ENCODE data around the gene ENHO.
A peak's percentile ranks its signal among the peaks of the same experiment; 100 is the strongest.
"Not testable (repeated sequence)": the region's sequence is repeated elsewhere in the genome, so short reads cannot be mapped to it uniquely, and the experiment has no call there.

The ENHO gene

DNA sequence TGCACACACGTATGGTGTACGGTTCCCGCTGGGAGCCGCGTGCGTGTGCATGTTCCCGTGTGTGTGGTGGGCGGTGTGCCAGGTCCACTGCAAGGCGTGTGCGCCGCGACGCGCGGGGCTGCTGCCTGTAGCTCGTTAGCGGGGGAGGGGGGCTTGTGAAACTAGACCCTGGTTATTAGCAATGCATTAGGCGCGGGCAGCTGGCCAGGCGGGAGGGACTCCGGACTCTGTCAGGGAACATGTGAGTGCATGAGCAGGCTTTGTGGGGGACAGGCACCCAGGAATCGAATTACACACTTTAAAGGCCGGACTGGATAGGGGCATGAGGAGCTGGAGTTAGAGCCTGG is 32.2 kb upstream of the ENHO start:
- peak; percentile 23 for DNase-seq

DNA sequence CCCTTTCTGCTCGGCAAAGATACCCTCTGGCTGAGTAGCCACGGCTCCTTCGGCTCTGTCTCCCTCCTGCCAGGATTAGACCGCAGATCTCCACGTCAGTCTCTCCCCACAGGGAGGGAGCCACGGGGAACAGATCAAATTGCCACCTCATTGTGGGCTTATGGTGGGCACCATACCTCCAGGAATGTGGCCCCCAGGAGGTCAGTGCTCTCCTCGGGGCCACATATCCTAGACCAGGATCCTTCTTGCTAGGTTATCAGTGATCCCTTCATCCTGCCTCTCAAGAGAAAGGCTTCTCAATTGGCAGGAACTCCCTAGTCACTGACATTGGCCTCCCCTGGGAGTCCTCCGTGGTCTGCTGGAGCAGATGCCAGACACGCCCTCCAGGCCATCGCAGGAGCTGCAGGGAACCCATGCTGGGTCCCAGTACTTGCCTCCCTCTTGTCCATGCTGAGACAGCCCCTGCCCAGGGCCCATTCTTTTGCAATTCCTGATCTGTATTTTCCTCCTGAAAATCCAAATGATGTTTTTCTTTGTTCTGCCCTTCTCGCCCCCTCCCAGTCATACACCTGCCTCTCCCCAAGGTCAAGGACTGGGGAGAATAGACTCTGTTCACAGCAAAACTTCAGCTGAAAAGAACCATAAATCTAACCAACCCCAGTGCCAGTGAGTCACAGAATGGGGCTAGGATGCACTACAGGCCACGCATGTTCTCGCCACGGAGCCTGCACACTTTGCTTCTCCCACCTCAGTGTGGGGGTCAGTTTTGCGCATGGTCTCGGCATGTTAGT is 31.6 kb upstream of the ENHO start:
- DNase-seq, result peak; percentile 74

DNA sequence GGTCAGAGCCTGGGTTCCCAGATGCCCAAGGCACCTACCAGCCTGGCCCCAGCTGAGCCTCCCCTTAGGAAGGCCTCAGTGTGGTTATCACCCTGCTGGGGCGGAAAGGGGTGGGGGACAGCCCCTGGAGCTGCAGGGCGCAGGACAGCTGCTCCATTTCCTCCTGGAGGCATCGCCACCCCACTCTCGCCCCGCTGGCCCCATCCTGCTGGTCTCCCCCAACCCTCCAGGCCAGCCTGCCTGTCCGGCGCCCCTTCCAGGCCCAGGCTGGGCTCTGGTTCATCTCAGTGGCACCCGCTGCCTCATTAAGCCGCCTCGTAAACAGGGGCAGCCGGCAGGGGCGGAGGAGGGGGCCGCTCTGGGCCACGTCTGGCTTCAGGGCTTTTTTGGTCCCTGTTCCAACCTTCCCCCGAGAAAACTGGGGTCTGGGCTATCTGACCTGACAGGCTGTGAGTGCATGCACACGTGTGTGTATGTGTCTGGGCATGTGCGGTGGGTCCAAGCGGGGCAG is 30.8 kb upstream of the ENHO start:
- DNase-seq, result no peak

DNA sequence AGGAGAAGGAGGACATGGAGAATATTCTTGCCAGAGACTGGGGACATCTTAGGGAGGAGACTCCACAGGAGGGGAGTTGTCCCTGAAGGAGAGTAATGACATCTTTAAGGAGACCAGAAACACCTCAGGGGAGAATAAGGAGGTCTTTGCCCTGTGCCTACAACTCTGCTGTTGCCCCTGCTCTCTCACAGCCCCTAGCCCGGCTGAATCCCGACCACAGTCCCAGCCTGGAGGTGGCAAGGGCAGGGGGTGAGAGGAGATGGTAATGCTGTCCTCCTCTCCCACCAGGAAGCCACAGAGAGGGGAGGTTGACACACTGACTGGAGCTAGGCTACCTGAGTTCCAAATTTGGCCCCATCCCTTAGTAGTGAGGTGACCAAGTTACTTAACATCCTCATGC is 30.2 kb upstream of the ENHO start:
- DNase-seq, result no peak

DNA sequence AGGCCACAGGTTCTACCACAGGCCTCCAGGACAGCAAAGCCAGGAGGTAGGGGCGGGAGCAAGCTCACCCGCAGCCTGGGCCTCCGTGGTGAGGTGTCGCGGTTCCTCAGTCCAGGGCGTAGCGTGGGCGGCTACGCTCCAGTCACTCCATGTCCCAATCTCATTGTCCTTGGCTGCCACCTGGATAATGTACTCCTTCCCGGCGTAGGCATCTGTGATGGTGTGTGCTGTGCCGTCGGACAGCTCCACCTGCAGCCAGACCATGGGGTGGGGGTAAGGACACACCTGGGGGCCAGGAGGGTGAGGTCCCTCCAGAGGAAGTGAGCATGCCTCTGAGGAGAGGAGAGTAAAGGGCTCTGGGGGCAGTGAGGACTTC is 29.8 kb upstream of the ENHO start:
- DNase-seq, result no peak

DNA sequence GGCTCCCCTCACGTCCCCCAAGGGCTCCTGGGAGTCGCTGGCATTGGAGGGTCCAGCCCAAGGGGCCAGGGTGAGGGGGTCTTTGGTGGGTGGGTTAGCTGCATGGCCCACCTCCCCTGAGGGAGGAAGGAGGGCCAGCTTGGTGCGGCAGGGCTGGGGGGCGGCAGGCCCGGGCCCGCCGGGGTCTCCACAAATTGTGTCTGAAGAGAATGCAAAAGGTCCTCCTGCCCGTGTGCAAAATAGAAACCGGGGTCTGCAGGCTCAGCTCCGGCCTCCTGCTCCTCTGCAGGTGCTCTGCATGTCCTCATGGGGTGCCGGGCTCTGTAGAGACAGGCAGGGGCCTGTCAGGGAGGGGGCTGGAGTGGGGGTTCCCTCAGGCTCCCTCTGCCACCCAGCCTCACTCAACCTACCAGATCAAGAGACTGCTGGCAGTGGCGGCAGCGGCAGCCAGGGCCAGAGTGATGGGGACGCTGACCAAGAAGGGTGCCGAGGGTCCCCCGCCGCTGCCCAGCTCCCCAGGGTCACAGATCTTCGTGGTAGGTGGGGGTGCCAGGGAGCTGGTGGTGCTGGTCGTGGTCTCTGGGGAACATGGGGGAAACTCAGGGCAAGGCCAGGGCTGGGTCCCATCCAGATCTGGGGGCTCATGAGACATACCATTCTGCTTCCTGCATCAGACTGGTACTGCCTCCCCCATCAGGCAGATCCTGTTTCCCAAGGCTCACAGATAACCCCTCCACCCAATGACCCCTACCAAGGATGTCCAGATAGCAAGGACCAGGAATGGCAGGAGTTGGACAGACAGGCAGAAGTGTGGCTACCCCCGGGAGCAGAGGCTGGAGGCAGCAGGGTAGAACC is 29.2 kb upstream of the ENHO start:
- no peak for DNase-seq

DNA sequence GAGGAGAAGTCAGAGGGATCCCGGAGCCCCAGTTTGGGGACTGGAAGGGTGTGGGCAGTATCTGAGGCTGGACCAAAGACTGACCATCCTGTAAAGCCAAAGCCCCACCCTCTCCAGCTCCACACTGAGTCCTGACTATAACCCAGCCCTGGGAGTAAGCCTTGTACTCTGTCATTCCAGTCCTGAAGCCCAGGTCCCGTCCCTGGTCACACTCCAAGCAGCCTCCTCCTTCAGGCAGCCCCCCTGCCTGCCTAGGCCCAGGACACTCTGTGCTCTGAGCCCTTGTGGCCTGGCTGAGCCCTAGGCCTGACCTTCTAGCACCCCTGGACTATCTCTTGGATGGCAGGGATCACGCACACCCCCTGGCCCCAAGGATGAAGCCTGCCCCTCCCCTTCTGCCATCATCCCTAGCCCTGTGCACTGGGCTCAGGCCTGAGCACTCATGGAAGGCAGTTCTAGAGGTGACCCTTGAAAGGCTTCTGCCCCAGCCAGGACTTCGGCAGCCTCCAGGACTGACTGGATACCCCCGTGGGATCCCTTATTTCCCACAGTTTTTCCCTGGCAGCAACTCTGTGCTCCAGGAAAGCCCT is 28.0 kb upstream of the ENHO start:
- no peak for DNase-seq

DNA sequence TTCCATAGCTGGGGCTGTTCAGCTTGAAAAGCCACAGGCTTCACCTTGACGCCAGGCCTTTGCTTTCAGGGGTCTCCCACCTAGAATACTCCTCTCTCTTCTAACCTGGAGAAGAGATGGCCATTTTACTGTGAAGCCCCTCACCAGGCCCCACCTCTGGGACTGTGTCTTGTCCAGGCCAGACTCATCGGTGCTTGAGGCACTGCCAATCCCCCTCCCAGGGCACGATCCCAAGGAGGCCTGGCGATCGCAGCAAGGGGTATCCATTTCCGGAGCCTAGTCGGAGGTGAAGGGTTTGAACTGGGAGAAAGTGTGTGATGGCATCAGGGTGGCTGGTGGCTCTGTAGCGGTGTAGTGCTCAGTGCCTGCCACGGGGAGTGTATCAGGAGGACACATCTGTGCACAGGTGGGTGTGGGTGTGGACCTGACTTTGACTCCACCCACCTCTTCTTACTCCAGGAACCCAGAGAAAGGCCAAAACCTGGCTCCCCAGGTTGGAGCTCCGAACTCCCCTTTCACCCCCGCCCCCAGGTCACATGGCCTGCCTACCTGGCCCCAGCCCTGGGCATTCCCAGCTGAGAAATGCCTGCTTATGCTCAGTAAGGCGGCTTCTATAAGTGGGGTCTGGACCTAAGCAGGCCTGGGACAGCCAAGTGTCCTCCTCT is 27.4 kb upstream of the ENHO start:
- DNase-seq, result no peak

DNA sequence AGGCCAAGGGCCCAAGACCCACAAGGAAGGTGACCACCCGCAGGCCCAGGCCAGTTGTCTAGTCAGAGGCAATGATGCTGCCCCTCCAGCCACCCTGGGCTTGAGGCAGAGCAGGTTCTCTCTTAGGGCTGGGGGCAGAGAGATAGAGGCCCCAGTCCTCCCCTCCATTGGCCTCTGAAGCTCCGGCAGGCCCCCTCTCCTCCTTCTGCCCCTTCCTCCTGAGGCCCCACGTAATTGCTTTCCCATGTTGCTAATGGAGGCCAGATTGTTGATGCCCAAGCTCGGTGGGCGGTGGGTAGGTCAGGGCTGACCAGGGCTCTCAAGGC is 26.6 kb upstream of the ENHO start:
- no peak for DNase-seq

DNA sequence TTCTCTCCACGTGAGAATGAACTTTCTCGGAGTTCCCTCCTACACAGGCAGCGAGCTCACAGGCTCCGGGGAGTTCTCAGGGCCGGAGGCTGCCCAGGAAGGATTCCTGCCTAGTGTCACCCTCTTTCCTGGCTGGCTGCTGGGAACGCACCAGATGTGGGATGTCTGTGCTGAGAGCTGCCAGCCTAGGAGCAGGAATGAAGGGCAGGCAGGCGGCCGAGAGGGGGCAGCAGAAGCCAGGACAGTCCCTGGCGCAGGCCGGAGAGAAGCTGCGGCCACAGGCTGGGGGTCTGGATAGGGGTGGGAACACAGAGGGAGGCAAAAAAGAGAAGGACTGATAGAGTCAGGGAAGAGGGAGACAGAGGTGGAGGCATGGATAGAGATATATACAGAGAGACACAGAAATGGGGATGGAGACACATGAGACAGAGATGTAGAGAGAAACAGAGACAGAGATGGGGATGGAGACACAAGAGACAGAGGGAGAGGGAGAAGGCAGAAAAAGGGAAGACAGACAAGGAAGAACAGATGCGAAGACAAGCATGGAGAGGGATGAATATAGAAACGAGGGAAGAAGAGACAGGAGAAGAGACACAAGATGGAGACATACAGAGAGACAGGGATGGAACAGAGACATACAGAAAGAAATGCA is 25.3 kb upstream of the ENHO start:
- peak; percentile 20 for DNase-seq

DNA sequence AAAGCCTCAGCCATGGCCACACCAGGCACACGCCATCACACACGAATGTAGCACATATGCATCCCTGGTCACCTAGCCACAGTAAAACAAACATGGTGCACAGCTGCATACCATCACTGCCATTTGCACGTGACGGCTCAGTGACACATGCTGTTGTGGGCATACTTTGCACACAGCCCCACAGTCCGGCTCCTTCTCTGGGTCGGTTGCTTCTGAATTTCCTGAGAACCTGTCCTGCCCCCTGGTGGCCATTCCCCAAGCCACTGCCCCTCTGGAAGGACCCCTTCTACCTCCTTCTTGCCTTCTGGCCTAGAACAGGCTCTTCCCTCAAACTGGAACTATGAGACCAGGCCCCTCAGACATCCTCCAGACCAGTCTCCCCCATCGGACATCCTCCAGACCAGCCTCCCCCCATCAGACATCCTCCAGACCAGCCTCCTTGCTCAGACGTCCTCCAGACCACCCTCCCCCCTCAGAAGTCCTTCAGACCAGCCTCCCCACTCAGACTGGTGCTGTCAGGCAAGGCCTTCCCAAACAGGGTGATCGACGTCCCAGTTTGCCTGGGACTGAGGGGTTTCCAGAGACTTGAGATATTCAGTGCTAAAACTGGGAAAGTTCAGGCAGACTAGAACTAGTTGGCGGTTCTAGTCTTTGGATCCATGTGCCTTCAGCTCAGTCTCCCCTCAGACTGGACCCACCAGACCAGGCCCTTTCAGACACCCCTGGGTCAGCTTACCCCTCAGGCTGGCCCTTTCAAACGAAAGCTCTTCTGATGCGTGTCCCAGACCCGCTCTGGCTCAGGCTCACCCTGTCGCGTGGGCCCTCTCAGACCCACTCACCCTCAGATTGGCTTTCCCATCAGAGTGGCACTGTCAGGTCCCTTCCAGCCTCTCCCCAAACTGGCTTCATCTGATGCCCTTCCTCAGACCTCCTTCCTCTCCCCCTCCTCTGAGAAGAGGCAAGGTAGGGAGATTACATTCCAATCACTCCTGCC is 24.3 kb upstream of the ENHO start:
- DNase-seq, result no peak

DNA sequence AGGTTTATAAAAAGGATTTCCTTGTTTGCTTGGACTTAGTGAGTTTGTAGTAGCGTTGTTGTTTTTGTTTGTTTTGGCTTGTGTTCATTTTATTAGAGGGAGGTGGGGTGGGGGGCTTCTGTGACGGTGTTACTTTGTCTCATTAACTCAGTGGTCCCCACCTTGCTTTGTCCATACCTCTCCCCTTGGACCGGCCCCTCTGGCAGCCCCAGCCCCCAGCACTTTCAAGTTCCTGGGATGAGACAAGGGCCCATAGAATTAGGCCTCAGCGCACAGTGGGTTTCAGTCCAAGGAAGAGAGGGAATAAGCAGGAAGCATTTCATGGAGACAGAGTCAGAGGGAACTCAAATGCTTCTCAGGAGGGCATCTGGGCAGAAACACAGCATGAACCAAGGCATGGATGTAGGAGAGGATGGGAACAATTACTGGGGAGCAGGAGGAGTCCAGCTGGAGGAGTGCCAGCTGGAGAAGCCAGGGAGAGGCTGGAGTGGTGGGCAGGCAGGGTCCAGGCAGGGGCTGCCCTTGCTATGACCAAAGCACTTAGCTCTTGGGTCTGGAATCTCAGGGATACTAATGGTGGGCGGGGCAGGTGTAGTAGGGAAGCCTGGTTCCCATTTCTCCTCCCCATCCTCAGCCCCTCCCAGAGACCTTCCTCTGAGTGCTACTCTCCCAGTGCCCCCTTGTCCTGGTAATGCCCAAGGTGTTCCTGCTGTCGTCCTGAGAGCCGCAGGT is 23.5 kb upstream of the ENHO start:
- DNase-seq, result no peak

DNA sequence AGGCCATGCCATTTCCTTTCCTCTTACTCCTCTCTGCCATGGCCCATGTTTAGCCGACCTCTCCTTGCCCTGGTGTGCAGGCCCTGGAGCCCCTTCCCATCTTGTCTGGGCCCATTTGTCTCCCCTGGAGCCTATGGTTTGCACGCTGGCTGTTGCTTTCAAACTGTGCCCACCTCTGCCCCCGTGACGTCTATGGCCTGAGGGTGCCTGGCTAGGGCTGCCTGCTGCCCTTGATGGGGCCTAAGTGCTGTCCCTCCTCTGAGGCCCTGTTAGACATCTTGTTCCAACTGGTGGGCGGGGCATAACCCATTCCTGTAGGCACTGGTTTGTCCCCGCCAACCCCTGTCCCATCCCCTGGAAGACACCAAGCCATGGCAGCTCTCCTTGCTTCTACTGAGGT is 22.7 kb upstream of the ENHO start:
- DNase-seq, result no peak

DNA sequence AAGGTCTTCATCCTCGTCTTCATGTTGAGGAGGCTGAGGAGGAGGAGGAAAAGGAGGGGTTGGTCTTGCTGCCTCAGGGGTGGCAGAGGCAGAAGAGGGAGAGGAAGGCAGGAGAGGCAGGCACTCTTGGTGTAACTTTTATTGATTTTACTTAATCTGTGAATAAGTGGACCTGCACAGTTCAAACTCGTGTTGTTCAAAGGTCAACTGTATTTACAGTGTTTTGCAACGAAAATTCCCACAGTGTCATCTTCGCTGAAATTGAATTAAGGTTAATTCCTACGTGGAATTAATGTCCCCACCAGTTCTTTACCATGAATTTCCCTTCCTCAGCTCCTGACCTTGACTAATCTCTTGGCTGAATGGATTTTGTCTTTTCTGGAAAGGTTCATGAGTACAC is 21.2 kb upstream of the ENHO start:
- no peak for DNase-seq

DNA sequence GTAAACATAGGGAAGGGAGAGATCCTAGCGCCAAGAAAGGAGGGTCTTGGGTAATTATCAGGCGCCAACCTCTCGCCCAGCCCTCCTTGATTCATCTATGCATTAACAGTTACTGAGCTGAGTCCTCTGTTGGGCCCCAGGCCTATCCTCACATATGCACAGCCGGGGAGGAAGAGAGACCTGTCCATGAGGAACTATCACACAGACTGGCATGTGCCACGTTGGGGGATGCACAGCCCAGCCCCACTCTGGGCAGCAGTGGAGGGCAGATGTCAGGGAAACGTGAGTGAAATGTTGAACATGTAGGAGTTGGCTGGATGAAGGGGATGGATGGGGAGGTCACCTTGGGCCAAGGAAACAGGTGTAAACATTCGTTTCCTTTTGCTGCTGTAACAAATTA is 18.8 kb upstream of the ENHO start:
- DNase-seq, result no peak

DNA sequence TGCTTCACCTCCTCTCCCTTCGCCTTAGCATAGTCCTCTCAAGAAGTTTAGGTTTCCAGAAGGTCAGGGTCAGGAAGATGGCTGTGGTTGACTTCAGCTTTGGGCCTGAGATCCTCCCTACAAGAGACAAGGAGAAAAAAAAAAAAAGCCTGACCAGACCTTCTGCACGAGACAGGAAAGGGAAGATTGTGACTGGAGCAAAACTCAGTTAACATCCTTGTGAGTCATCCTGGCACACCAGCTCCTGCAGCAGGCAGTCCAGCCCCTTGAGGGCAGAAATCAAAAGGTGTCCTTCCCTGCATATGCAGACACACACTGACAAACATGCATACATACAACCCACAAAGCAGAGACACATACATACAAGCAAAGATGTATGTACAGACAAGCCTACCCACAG is 18.0 kb upstream of the ENHO start:
- no peak for DNase-seq

DNA sequence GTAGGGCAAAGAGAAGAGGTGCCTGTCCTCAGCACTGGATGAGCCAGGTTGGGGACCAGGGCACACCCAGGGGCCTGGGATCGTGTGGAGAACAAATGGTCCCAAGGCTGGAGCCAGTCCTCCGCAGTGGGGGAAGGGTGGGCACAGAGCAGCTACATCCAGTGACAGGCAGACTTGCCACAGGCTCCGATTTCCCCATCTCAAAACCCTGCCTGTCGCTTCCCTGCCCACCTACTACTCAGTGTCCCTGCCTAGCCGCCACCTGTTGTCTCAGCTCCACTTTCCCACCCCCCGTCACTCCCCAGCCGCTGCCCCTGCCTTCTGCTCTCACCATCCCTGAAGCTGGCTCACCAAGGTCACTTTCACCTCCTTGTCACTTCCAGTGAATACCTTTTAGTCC is 13.9 kb upstream of the ENHO start:
- DNase-seq, result no peak

DNA sequence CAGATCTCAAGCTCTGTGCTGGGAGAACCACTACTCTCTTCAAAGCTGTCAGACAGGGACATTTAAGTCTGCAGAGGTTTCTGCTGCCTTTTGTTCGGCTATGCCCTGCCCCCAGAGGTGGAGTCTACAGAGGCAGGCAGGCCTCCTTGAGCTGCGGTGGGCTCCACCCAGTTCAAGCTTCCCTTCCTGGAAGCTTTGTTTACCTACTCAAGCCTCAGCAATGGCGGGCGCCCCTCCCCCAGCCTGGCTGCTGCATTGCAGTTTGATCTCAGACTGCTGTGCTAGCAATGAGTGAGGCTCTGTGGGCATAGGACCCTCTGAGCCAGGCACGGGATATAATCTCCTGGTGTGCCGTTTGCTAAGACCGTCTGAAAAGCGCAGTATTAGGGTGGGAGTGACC is 9.3 kb upstream of the ENHO start:
- not testable (repeated sequence) for DNase-seq

DNA sequence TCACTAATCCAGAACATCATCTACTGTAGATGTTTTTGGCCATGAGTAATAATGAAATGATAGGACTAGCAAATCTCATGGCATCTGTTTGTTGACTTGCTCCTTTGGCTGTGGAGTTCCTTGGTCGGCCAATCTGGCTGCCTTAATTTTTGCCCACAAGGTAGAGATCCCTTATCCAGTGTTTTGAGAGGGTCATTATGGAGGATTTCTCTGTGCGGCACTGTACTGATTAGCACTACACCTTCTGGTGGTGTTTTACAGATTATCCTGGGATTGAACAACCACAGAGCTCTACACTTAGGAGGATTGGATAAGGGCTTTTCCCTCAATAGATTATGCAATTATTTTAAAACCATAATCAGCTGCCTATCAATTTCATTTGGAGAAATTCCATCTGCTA is 3.2 kb upstream of the ENHO start:
- DNase-seq, result no peak

DNA sequence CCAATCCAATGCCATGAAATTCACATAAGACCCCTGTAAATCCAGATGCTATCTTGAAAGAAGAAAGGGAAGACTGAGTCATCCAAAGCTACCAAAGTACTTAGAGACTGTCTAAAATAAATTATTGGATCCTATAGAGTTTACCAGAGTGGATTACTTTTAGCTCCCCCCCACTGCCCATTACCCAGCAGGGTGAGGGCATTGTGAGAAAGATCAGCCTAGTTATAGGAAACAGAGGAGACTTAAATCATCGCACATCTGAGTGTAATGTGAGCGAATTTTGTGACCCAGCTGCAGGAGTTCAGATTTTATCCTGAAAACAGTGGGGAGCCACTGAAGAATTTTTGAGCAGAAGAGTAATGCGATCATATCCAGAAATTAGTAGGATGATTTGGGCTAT is 1.6 kb upstream of the ENHO start:
- DNase-seq, result no peak
